DND-41 (cell line): ENCODE measurements around the gene COL2A1.

Source experiments
- CTCF ChIP-seq: IDR thresholded peaks from 2 replicates; pipeline ENCODE4 v1.5.1; 2012; ENCODE audit warnings: borderline replicate concordance, low read length, moderate library complexity, mild to moderate bottlenecking; ENCODE audit not compliant: poor library complexity, severe bottlenecking; ENCODE audit errors: extremely low read depth
- EZH2 ChIP-seq: IDR thresholded peaks from 3 replicates; pipeline ENCODE4 v1.6.1; 2012; ENCODE audit warnings: borderline replicate concordance, low read depth, mild to moderate bottlenecking, moderate library complexity, low read length, inconsistent platforms; ENCODE audit not compliant: severe bottlenecking

DNA sequence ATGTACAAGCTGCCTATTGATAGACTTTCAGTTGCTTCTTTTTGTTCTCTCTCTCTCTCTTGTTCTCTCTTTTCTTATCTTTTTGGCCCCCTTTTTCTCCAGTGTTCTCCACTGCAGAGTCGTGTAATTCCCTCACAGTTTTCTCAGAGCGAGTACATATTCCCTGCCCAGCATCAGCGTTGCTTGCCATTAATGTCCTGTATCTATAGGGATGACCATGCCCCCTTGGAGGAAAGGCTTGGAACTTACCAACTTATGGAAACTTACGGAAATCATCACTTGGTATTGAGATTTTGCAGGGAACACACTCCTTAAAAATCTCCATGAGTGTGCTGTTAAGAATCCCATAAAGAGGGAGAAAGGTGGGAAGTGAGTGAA, 14.3 kb upstream of the COL2A1 start:
- TF ChIP-seq EZH2 (no peak), CTCF (no peak)
